SK-N-SH (cell line): ENCODE measurements around the gene OR51A7. TPM values are rescaled to one million over a fixed set of nuclear protein-coding genes. Genes with fewer than 3 reads are reported as not detected.

ENCODE experiments used
- CTCF ChIA-PET: fragments of 300-600, 350-600 bp; formaldehyde crosslinking; extraction: SDS; loops from one replicate; lab custom pipeline; 2021; lab: Yijun Ruan, JAX
- POLR2A ChIA-PET: fragments of 350-600 bp; sonication (Branson Sonifier 250); formaldehyde crosslinking; extraction: SDS; loops from one replicate; lab custom pipeline; 2020; ENCODE audit warnings: antibody characterized with exemption, inconsistent platforms; lab: Yijun Ruan, JAX
- DNase-seq: peaks from one replicate; pipeline ENCODE4 v3.0.0; 2012
- H2AFZ ChIP-seq: fragments of 200-600 bp; sonication (generic); 2 replicates; pipeline ENCODE4 v1.8.1; 2016; ENCODE audit warnings: antibody characterized with exemption, mild to moderate bottlenecking, low read depth
- H3F3A ChIP-seq: fragments of 200-600 bp; sonication (generic); replicated peaks from 2 replicates; pipeline ENCODE3; 2016; ENCODE audit warnings: antibody characterized with exemption, mild to moderate bottlenecking; ENCODE audit not compliant: insufficient read depth
- H3K27ac ChIP-seq, 2 experiments: fragments of 200-500 bp in 1 of 2; fragments of 200-600 bp in 1 of 2; sonication (Bioruptor generic) in 1 of 2; sonication (generic), shearing (Covaris generic) in 1 of 2; 2 replicates each; pipeline versions ENCODE4 v1.5.1 to v1.6.1; 2014 to 2016; ENCODE audit warnings: low read depth in 2 of 2, inconsistent platforms in 1 of 2, low read length in 1 of 2, mild to moderate bottlenecking in 1 of 2, mixed read lengths in 1 of 2
- H3K27me3 ChIP-seq: fragments of 200-600 bp; sonication (generic), shearing (Covaris generic); 2 replicates; pipeline ENCODE4 v1.6.1; 2016; ENCODE audit warnings: mixed run types; ENCODE audit not compliant: insufficient read depth
- H3K36me3 ChIP-seq, 2 experiments: fragments of 200-500 bp in 1 of 2; fragments of 200-600 bp in 1 of 2; sonication (Bioruptor generic) in 1 of 2; sonication (generic) in 1 of 2; replicated peaks in 1 of 2; 2 replicates each; pipeline versions ENCODE3 to v1.5.1; 2014 to 2016; ENCODE audit warnings: low read length in 1 of 2, mild to moderate bottlenecking in 1 of 2; ENCODE audit not compliant: insufficient read depth in 2 of 2, control insufficient read depth in 1 of 2
- H3K4me1 ChIP-seq, 2 experiments: fragments of 200-500 bp in 1 of 2; fragments of 200-600 bp in 1 of 2; sonication (Bioruptor generic) in 1 of 2; sonication (generic), shearing (Covaris generic) in 1 of 2; 2 replicates each; pipeline versions ENCODE4 v1.5.1 to v1.6.1; 2014 to 2016; ENCODE audit warnings: low read depth in 1 of 2, low read length in 1 of 2, mixed run types in 1 of 2; ENCODE audit not compliant: insufficient read depth in 2 of 2, control insufficient read depth in 1 of 2
- H3K4me2 ChIP-seq: fragments of 200-600 bp; sonication (generic), shearing (Covaris generic); 2 replicates; pipeline ENCODE4 v1.6.1; 2017; ENCODE audit warnings: mixed run types
- H3K4me3 ChIP-seq, 2 experiments: fragments of 200-500 bp in 1 of 2; fragments of 200-600 bp in 1 of 2; sonication (Bioruptor generic) in 1 of 2; sonication (generic), shearing (Covaris generic) in 1 of 2; 2 replicates each; pipeline versions ENCODE4 v1.5.1 to v1.8.1; 2014 to 2016; ENCODE audit warnings: low read depth in 2 of 2, inconsistent platforms in 1 of 2, low read length in 1 of 2, mild to moderate bottlenecking in 1 of 2, mixed read lengths in 1 of 2, moderate library complexity in 1 of 2
- H3K79me2 ChIP-seq: fragments of 200-600 bp; sonication (generic); 2 replicates; pipeline ENCODE4 v1.8.1; 2017; ENCODE audit warnings: mild to moderate bottlenecking; ENCODE audit not compliant: insufficient read depth
- H3K9ac ChIP-seq: fragments of 200-600 bp; sonication (generic); 2 replicates; pipeline ENCODE4 v1.6.1; 2017; ENCODE audit warnings: mixed run types
- H3K9me2 ChIP-seq: fragments of 200-600 bp; sonication (generic); 2 replicates; pipeline ENCODE4 v1.6.1; 2017; ENCODE audit warnings: mixed run types
- H3K9me3 ChIP-seq: fragments of 200-600 bp; sonication (generic); 2 replicates; pipeline ENCODE4 v1.6.1; 2017; ENCODE audit warnings: mixed run types, mild to moderate bottlenecking, moderate library complexity
- H4K20me1 ChIP-seq: fragments of 200-600 bp; sonication (generic); 2 replicates; pipeline ENCODE4 v1.6.1; 2017; ENCODE audit warnings: mild to moderate bottlenecking, mixed run types; ENCODE audit not compliant: insufficient read depth
- CHD2 ChIP-seq: fragments of 150-350 bp; IDR thresholded peaks from 2 replicates; pipeline ENCODE4 v1.6.1; 2018; ENCODE audit warnings: low read length; ENCODE audit not compliant: partially characterized antibody
- ELF1 ChIP-seq: IDR thresholded peaks from 2 replicates; pipeline ENCODE4 v1.4.0; 2012
- EZH2phosphoT487 ChIP-seq: fragments of 200-600 bp; sonication (generic); IDR thresholded peaks from 2 replicates; pipeline ENCODE4 v1.6.1; 2017; ENCODE audit warnings: low read depth, mixed run types, mild to moderate bottlenecking, antibody characterized with exemption, moderate library complexity, borderline replicate concordance
- FOXJ3 ChIP-seq: sonication (generic); formaldehyde crosslinking; IDR thresholded peaks from 2 replicates; pipeline ENCODE4 v1.5.1; 2020; ENCODE audit warnings: mild to moderate bottlenecking, missing genetic modification reagents
- FOXM1 ChIP-seq: IDR thresholded peaks from 2 replicates; pipeline ENCODE4 v1.4.0; 2012; ENCODE audit warnings: low read depth, mild to moderate bottlenecking
- GABPA ChIP-seq: IDR thresholded peaks from 2 replicates; pipeline ENCODE4 v1.4.0; 2012; ENCODE audit warnings: low read depth, mild to moderate bottlenecking
- IRF3 ChIP-seq: fragments of 150-350 bp; IDR thresholded peaks from 2 replicates; pipeline ENCODE4 v1.6.1; 2016; ENCODE audit warnings: mild to moderate bottlenecking, low read depth, low read length
- JUND ChIP-seq: IDR thresholded peaks from 2 replicates; pipeline ENCODE4 v1.4.0; 2012
- NFIC ChIP-seq: IDR thresholded peaks from 2 replicates; pipeline ENCODE4 v1.4.0; 2012; ENCODE audit warnings: borderline replicate concordance
- NRF1 ChIP-seq: IDR thresholded peaks from 2 replicates; pipeline ENCODE4 v1.6.1; 2012; ENCODE audit warnings: low read depth, mild to moderate bottlenecking, low read length
- POLR2AphosphoS5 ChIP-seq: IDR thresholded peaks from 2 replicates; pipeline ENCODE4 v1.6.1; 2012; ENCODE audit warnings: low read depth, low read length
- RCOR1 ChIP-seq: fragments of 150-350 bp; IDR thresholded peaks from 2 replicates; pipeline ENCODE4 v1.6.1; 2017; ENCODE audit warnings: antibody characterized with exemption, low read length
- TAF1 ChIP-seq: IDR thresholded peaks from 2 replicates; pipeline ENCODE4 v1.6.1; 2012; ENCODE audit warnings: low read depth, mild to moderate bottlenecking, low read length, moderate library complexity, borderline replicate concordance
- TCF12 ChIP-seq: IDR thresholded peaks from 2 replicates; pipeline ENCODE4 v1.4.0; 2012
- TEAD4 ChIP-seq: IDR thresholded peaks from 2 replicates; pipeline ENCODE4 v1.4.0; 2012; ENCODE audit warnings: mild to moderate bottlenecking, borderline replicate concordance; ENCODE audit not compliant: insufficient read depth
- USF1 ChIP-seq: IDR thresholded peaks from 2 replicates; pipeline ENCODE4 v1.4.0; 2012; ENCODE audit warnings: low read depth, borderline replicate concordance
- YY1 ChIP-seq: IDR thresholded peaks from 2 replicates; pipeline ENCODE4 v1.4.0; 2012; ENCODE audit warnings: low read depth, mild to moderate bottlenecking
- WGBS: methylation state at CpG from one replicate; pipeline ENCODE4 v1.1.6; 2017; ENCODE audit warnings: low lambda C conversion rate; 5-methylcytosine and 5-hydroxymethylcytosine counted together
- polyA plus RNA-seq, 3 experiments: library from polyadenylated mRNA; depleted of rRNA; stranded (reverse); fragments of >200 nt; gene quantifications; 2 replicates each; pipeline ENCODE4 v1.2.3, GENCODE V29; 2012

OR51A7 gene
- polyA plus RNA-seq, 1 of the 3 experiments (the other 2 are of a cell fraction), result not detected

- TF ChIP-seq IRF3 (no peak), YY1 (no peak), JUND (no peak), USF1 (no peak), NFIC (no peak), TCF12 (no peak), ELF1 (no peak), CHD2 (no peak)
These were observed 13.0 kb downstream of the OR51A7 start (continued) for GRCh38 chr11:4916581-4916980.

GRCh38 chr11:4919250-4919649 is 15.7 kb downstream of the OR51A7 start, which contains the start of gene OR51G2:
Gene OR51G2 (minus strand): TSS chr11:4919350. CDS start chr11:4915663, 3,687 bp downstream.
- WGBS, result 5% methylated on average over 4 of the region's 4 CpGs
- no peak within 1 kb of the TSS for H3K4me3 ChIP-seq
- ChIA-PET CTCF (no interaction called here), POLR2A (no interaction called here)
- TF ChIP-seq FOXJ3 (CRISPR knock-in tag) (no peak), TCF12 (no peak)
- no peak within 1 kb of the TSS for H3K4me2 ChIP-seq
- H2AFZ ChIP-seq, result no peak within 1 kb of the TSS
- no peaks in the 10 kb centered on the region for H3K79me2 ChIP-seq
- H3K36me3 ChIP-seq, result no peaks in the 10 kb centered on the region
- H3K9me2 ChIP-seq, result no peaks in the 10 kb centered on the region
- DNase-seq, result no peak
- H3K9me3 ChIP-seq, result no peaks in the 10 kb centered on the region
- H3K27ac ChIP-seq, result no peak within 1 kb of the TSS
- no peaks in the 10 kb centered on the region for H4K20me1 ChIP-seq
- no peak within 1 kb of the TSS for H3K9ac ChIP-seq
- no peaks in the 10 kb centered on the region for H3K4me1 ChIP-seq
- no peaks in the 10 kb centered on the region for H3F3A ChIP-seq
- no peaks in the 10 kb centered on the region; the same call in 1 of the 2 replicates for H3K27me3 ChIP-seq

- no peak overlapping the region for H2AFZ ChIP-seq
- H3F3A ChIP-seq, result no peaks in the 10 kb centered on the region
- H3K27me3 ChIP-seq, result no peaks in the 10 kb centered on the region
- H3K9me2 ChIP-seq, result no peaks in the 10 kb centered on the region
- TF ChIP-seq NRF1 (no peak), IRF3 (no peak), TAF1 (no peak), EZH2phosphoT487 (no peak), TEAD4 (no peak), ELF1 (no peak), CHD2 (no peak), POLR2AphosphoS5 (no peak), USF1 (no peak), GABPA (no peak), FOXM1 (no peak), RCOR1 (no peak), TCF12 (no peak)
- H3K9me3 ChIP-seq, result no peaks in the 10 kb centered on the region
- no peaks in the 10 kb centered on the region for H3K79me2 ChIP-seq
- no peak overlapping the region for H3K27ac ChIP-seq
- DNase-seq, result no peak
- ChIA-PET CTCF (no interaction called here), POLR2A (no interaction called here)
- no peaks in the 10 kb centered on the region for H4K20me1 ChIP-seq
- no peak overlapping the region for H3K4me3 ChIP-seq
- H3K36me3 ChIP-seq, result no peaks in the 10 kb centered on the region
- no peak overlapping the region for H3K4me2 ChIP-seq
- H3K4me1 ChIP-seq, result no peaks in the 10 kb centered on the region
- H3K9ac ChIP-seq, result no peak overlapping the region
- WGBS, result 0% methylated on average over 1 of the region's 1 CpG
These were observed 18.2 kb downstream of the OR51A7 start for GRCh38 chr11:4921796-4922195.
